NCI-H1417 (cell line): ENCODE results near the gene EXOC1L.
A peak's percentile ranks its signal among the peaks of the same experiment; 100 is the strongest.

Source experiments
- DNase-seq, 3 experiments: peaks; one replicate each; lab custom pipeline; 2025; lab: John Stamatoyannopoulos, UW

The EXOC1L gene

GRCh38 chr4:55819634-55820033 is at the start of gene EXOC1L:
Gene EXOC1L, plus strand, starts transcription at chr4:55819790. Its CDS starts 237 bp downstream, at chr4:55820027.
- DNase-seq = no peak

- DNase-seq = no peak
Observed at GRCh38 chr4:55770662-55771061, 48.9 kb upstream of the EXOC1L start.

GRCh38 chr4:55781341-55781740 is 38.2 kb upstream of the EXOC1L start:
- no peak for DNase-seq

- DNase-seq = no peak
Observed at GRCh38 chr4:55781812-55782211, 37.8 kb upstream of the EXOC1L start.

GRCh38 chr4:55783584-55783983 is 36.0 kb upstream of the EXOC1L start:
- DNase-seq = no peak

GRCh38 chr4:55784747-55785146 is 34.8 kb upstream of the EXOC1L start:
- no peak for DNase-seq

GRCh38 chr4:55791666-55792065 is 27.9 kb upstream of the EXOC1L start:
- no peak for DNase-seq

GRCh38 chr4:55793479-55793878 is 26.1 kb upstream of the EXOC1L start:
- DNase-seq = no peak

GRCh38 chr4:55794053-55794452 is 25.5 kb upstream of the EXOC1L start:
- no peak for DNase-seq

- DNase-seq = no peak
Observed at GRCh38 chr4:55795341-55795740, 24.2 kb upstream of the EXOC1L start.

- DNase-seq = no peak
Observed at GRCh38 chr4:55801498-55801897, 18.1 kb upstream of the EXOC1L start.

GRCh38 chr4:55807556-55807955 is 12.0 kb upstream of the EXOC1L start:
- DNase-seq = peak in 1 of 3 experiments; percentile 46

GRCh38 chr4:55808186-55808585 is 11.4 kb upstream of the EXOC1L start:
- DNase-seq = peak in 2 of 3 experiments; percentile 2 to 49

GRCh38 chr4:55808632-55809031 is 11.0 kb upstream of the EXOC1L start:
- no peak for DNase-seq

- DNase-seq = no peak
Observed at GRCh38 chr4:55817691-55818090, 1.9 kb upstream of the EXOC1L start.

- no peak for DNase-seq
Observed at GRCh38 chr4:55820279-55820678, 689 bp downstream of the EXOC1L start.

- DNase-seq = no peak
Observed at GRCh38 chr4:55822329-55822728, 2.7 kb downstream of the EXOC1L start.

GRCh38 chr4:55824865-55825264 is 5.3 kb downstream of the EXOC1L start:
- no peak for DNase-seq

- no peak for DNase-seq
Observed at GRCh38 chr4:55826986-55827385, 7.4 kb downstream of the EXOC1L start.

GRCh38 chr4:55827582-55827981 is 8.0 kb downstream of the EXOC1L start:
- no peak for DNase-seq

- DNase-seq = no peak
Observed at GRCh38 chr4:55830048-55830447, 10.5 kb downstream of the EXOC1L start.

- no peak for DNase-seq
Observed at GRCh38 chr4:55830716-55831115, 11.1 kb downstream of the EXOC1L start.

- DNase-seq = no peak
Observed at GRCh38 chr4:55834086-55834795, 14.7 kb downstream of the EXOC1L start.

- no peak for DNase-seq
Observed at GRCh38 chr4:55837903-55838302, 18.3 kb downstream of the EXOC1L start.
